Measurements from ENCODE around the gene TPX2. TPM values are rescaled to one million over a fixed set of nuclear protein-coding genes. Genes with fewer than 3 reads are reported as not detected.

The TPX2 gene
- total RNA-seq, 2 donors from 2014 or later, result 0.20 to 2.9 TPM

DNA sequence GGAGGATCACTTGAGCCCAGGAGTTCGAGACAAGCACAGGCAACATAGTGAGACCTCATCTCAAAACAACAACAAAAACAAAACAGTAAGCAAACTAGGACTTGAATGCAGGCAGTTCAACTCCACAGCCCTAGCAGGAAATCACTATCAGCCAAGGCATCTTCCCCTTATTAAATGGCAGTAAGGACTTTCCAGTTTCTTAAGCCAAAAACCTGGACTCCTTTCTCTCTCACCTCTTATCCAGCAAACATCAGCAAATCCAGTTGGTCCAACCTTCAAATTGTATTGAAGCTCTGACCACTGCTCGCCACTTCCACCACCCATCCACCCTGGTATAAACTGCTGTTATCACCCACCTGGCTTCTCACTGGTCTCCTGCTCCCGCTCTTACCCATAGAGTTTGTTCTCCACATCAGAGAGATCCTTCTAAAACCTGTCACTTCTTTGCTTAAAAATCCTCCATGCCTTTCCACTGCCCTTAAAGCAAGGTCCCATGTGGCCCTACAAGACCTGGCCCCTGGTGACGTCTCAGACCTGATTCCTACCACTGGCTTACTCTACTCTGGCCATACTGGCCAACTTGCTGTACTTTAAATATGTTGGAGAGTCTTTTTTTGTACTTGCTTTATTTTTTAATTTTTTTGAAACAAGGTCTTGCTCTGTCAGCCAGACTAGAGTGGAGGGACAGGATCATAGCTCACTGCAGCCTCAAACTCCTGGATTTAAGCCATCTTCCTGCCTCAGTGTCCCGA lies 44.1 kb upstream of the TPX2 start:
- DNase-seq (ENCODE audit: low spot score), result no peak
- Histone ChIP-seq H3K4me1 (peaks cover 0 to 75% of the 10 kb centered on the region in 2 donors), H3K36me3 (no peaks in the 10 kb centered on the region), H3K4me3 (no peak overlapping the region), H3K9me3 (no peaks in the 10 kb centered on the region), H3K27ac (peak overlapping the region; percentile 40 to 51), H3K27me3 (no peaks in the 10 kb centered on the region)
- TF ChIP-seq, protein P1, sequence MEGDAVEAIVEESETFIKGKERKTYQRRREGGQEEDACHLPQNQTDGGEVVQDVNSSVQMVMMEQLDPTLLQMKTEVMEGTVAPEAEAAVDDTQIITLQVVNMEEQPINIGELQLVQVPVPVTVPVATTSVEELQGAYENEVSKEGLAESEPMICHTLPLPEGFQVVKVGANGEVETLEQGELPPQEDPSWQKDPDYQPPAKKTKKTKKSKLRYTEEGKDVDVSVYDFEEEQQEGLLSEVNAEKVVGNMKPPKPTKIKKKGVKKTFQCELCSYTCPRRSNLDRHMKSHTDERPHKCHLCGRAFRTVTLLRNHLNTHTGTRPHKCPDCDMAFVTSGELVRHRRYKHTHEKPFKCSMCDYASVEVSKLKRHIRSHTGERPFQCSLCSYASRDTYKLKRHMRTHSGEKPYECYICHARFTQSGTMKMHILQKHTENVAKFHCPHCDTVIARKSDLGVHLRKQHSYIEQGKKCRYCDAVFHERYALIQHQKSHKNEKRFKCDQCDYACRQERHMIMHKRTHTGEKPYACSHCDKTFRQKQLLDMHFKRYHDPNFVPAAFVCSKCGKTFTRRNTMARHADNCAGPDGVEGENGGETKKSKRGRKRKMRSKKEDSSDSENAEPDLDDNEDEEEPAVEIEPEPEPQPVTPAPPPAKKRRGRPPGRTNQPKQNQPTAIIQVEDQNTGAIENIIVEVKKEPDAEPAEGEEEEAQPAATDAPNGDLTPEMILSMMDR (IDR thresholded peaks at IDR 0.05), result no peak

GRCh38 chr20:31695849-31696804 lies 43.0 kb upstream of the TPX2 start:
- no peaks in the 10 kb centered on the region for H3K27me3 ChIP-seq
- TF ChIP-seq, protein P1 (IDR thresholded peaks at IDR 0.05), result no peak
- DNase-seq (ENCODE audit: low spot score), result peak; percentile 89
- peak overlapping the region; percentile 40 to 51 for H3K27ac ChIP-seq
- no peaks in the 10 kb centered on the region for H3K36me3 ChIP-seq
- no peaks in the 10 kb centered on the region for H3K9me3 ChIP-seq
- peaks cover 0 to 79% of the 10 kb centered on the region in 2 donors for H3K4me1 ChIP-seq
- H3K4me3 ChIP-seq, result no peak overlapping the region

GRCh38 chr20:31698243-31698802 lies 40.8 kb upstream of the TPX2 start:
- no peak for DNase-seq (ENCODE audit: low spot score)
- no peak overlapping the region for H3K4me3 ChIP-seq
- no peaks in the 10 kb centered on the region for H3K36me3 ChIP-seq
- no peaks in the 10 kb centered on the region for H3K9me3 ChIP-seq
- TF ChIP-seq, protein P1 (IDR thresholded peaks at IDR 0.05), result no peak
- H3K4me1 ChIP-seq, result peaks cover 0 to 86% of the 10 kb centered on the region in 2 donors
- H3K27me3 ChIP-seq, result no peaks in the 10 kb centered on the region
- H3K27ac ChIP-seq, result peak overlapping the region; percentile 73 to 88

DNA sequence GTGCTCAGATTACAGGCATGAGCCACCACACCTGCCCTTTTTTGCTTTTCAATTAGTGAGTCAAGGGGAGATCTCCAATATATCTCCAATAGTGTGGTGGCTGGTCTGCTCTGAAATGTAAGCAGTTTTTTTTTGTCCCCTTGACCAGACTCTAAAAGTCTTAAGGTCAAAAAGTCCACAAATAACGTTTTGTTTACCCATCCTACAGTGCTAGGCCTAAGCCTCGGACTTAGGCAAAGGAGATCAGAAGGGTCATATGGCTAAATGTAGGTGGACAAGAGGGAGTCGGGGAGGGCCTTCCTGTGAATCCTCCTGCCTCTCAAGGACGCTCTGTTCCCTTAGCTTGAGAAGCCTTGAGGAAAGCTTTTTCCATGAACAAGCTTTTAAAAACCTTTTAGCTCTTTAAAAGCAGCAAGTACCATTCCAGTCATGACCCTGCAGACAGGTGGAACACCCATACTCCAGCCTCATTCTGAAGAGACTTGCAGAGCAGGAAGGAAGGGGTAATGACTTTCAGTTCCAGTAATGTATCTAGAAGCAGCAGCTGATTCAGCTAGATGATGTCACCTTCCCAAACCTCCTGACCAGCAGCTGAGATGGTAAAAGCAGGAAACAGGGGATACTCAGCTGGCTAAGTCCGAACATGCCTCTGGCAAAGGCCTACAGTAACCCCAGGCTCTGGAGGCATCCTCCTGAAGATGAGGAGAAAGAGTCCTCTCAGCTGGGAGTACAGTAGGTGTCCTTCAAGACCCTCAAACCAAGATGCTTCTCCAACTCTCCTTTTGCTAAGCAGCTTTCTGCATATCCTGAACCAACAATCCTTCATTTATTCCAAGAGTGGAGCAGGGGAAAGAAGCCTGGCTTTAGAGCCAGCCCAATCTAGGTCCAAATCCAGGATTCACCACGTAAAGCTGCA lies 40.0 kb upstream of the TPX2 start:
- Histone ChIP-seq H3K27me3 (no peaks in the 10 kb centered on the region), H3K36me3 (no peaks in the 10 kb centered on the region), H3K4me1 (peaks cover 0 to 79% of the 10 kb centered on the region in 2 donors), H3K27ac (peak overlapping the region; percentile 73 to 88), H3K4me3 (no peak overlapping the region), H3K9me3 (no peaks in the 10 kb centered on the region)
- peak; percentile 79 for DNase-seq (ENCODE audit: low spot score)
- TF ChIP-seq, protein P1 (IDR thresholded peaks at IDR 0.05), result no peak

Measured in right atrium auricular region (tissue), 2 donors.